Osteoblast (primary cell): ENCODE results near the gene VRK1. TPM values are rescaled to one million over a fixed set of nuclear protein-coding genes. Genes with fewer than 3 reads are reported as not detected.

ENCODE experiments used
- DNase-seq: peaks from one replicate; pipeline ENCODE4 v3.0.0; 2011; ENCODE audit warnings: low spot score, mixed read lengths; ENCODE audit not compliant: insufficient read length; ENCODE audit errors: missing footprints
- H2AFZ ChIP-seq: 2 replicates; pipeline ENCODE4 v1.6.0; 2011; ENCODE audit warnings: mild to moderate bottlenecking, low read length
- H3K27ac ChIP-seq: 2 replicates; pipeline ENCODE4 v1.5.1; 2011; ENCODE audit warnings: mild to moderate bottlenecking, low read depth, low read length, moderate library complexity
- H3K27me3 ChIP-seq: 2 replicates; pipeline ENCODE4 v1.6.0; 2012; ENCODE audit warnings: mild to moderate bottlenecking, control low read depth, inconsistent platforms, low read length, moderate library complexity; ENCODE audit not compliant: insufficient read depth
- H3K36me3 ChIP-seq: 2 replicates; pipeline ENCODE4 v1.5.1; 2011; ENCODE audit warnings: mild to moderate bottlenecking, low read length, control low read depth, moderate library complexity; ENCODE audit not compliant: insufficient read depth
- H3K4me1 ChIP-seq: 2 replicates; pipeline ENCODE4 v1.5.1; 2011; ENCODE audit warnings: mild to moderate bottlenecking, low read length, control low read depth, moderate library complexity; ENCODE audit not compliant: insufficient read depth
- H3K4me2 ChIP-seq: 2 replicates; pipeline ENCODE4 v1.6.0; 2011; ENCODE audit warnings: mild to moderate bottlenecking, low read length; ENCODE audit not compliant: insufficient read depth
- H3K4me3 ChIP-seq: fragments of 200-600 bp; sonication (generic); 3 replicates; pipeline ENCODE4 v1.5.1; 2012; ENCODE audit warnings: mild to moderate bottlenecking, low read length, inconsistent platforms; ENCODE audit not compliant: insufficient read depth
- H3K79me2 ChIP-seq: 2 replicates; pipeline ENCODE4 v1.6.0; 2012; ENCODE audit warnings: mild to moderate bottlenecking, low read length, control low read depth, inconsistent platforms; ENCODE audit not compliant: insufficient read depth
- H3K9me3 ChIP-seq: 2 replicates; pipeline ENCODE4 v1.5.1; 2011; ENCODE audit warnings: low read depth, low read length, control low read depth
- H4K20me1 ChIP-seq: 2 replicates; pipeline ENCODE4 v1.6.0; 2012; ENCODE audit warnings: mild to moderate bottlenecking, low read length, control low read depth; ENCODE audit not compliant: insufficient read depth
- CTCF ChIP-seq: IDR thresholded peaks from 2 replicates; pipeline ENCODE4 v1.5.1; 2011; ENCODE audit warnings: mild to moderate bottlenecking, low read depth, low read length, moderate library complexity; ENCODE audit errors: extremely low read depth
- total RNA-seq: library from RNA; depleted of rRNA; stranded (reverse); fragments of >200 nt; gene quantifications from 2 replicates; pipeline ENCODE4 v1.2.3, GENCODE V29; 2012

The VRK1 gene
- total RNA-seq, 1 donor: 24.2 TPM

GRCh38 chr14:96838449-96838848 lies 41.3 kb downstream of the VRK1 start:
- H3K9me3 ChIP-seq: no peaks in the 10 kb centered on the region
- no peak overlapping the region for H3K27ac ChIP-seq
- no peak for TF ChIP-seq CTCF
- no peaks in the 10 kb centered on the region for H3K27me3 ChIP-seq
- H3K79me2 ChIP-seq: peaks cover under 1% of the 10 kb centered on the region
- H3K4me1 ChIP-seq: no peaks in the 10 kb centered on the region
- no peak overlapping the region for H2AFZ ChIP-seq
- no peak overlapping the region for H3K4me3 ChIP-seq
- DNase-seq: no peak
- H3K36me3 ChIP-seq: no peaks in the 10 kb centered on the region
- no peak overlapping the region for H3K4me2 ChIP-seq
- H4K20me1 ChIP-seq: no peaks in the 10 kb centered on the region

- no peak overlapping the region for H2AFZ ChIP-seq
- no peaks in the 10 kb centered on the region for H3K9me3 ChIP-seq
- H3K36me3 ChIP-seq: no peaks in the 10 kb centered on the region
- no peak overlapping the region for H3K27ac ChIP-seq
- no peak for DNase-seq
- no peak overlapping the region for H3K4me2 ChIP-seq
- H4K20me1 ChIP-seq: no peaks in the 10 kb centered on the region
- no peak for TF ChIP-seq CTCF
- H3K27me3 ChIP-seq: no peaks in the 10 kb centered on the region
- no peaks in the 10 kb centered on the region for H3K4me1 ChIP-seq
- H3K79me2 ChIP-seq: no peaks in the 10 kb centered on the region
- H3K4me3 ChIP-seq: no peak overlapping the region
These were observed 42.1 kb downstream of the VRK1 start for GRCh38 chr14:96839251-96839650.

GRCh38 chr14:96843137-96843536 lies 46.0 kb downstream of the VRK1 start:
- H3K4me3 ChIP-seq: no peak overlapping the region
- H3K9me3 ChIP-seq: no peaks in the 10 kb centered on the region
- no peaks in the 10 kb centered on the region for H3K36me3 ChIP-seq
- DNase-seq: no peak
- H4K20me1 ChIP-seq: no peaks in the 10 kb centered on the region
- no peak for TF ChIP-seq CTCF
- no peaks in the 10 kb centered on the region for H3K4me1 ChIP-seq
- H3K27me3 ChIP-seq: no peaks in the 10 kb centered on the region
- no peak overlapping the region for H3K4me2 ChIP-seq
- no peaks in the 10 kb centered on the region for H3K79me2 ChIP-seq
- H3K27ac ChIP-seq: no peak overlapping the region
- no peak overlapping the region for H2AFZ ChIP-seq

- H3K4me3 ChIP-seq: no peak overlapping the region
These were observed 47.8 kb downstream of the VRK1 start for GRCh38 chr14:96844857-96845570.

More at GRCh38 chr14:96844857-96845570, 47.8 kb downstream of the VRK1 start:
- H3K4me1 ChIP-seq: no peaks in the 10 kb centered on the region
- no peaks in the 10 kb centered on the region for H3K27me3 ChIP-seq
- H4K20me1 ChIP-seq: no peaks in the 10 kb centered on the region
- no peaks in the 10 kb centered on the region for H3K79me2 ChIP-seq
- no peaks in the 10 kb centered on the region for H3K36me3 ChIP-seq
- TF ChIP-seq CTCF: no peak
- H2AFZ ChIP-seq: no peak overlapping the region
- no peaks in the 10 kb centered on the region for H3K9me3 ChIP-seq
- H3K4me2 ChIP-seq: no peak overlapping the region
- no peak overlapping the region for H3K27ac ChIP-seq
- DNase-seq: no peak
